HL-60/S4 (cell line): ENCODE measurements around the gene FANCD2.
"Not testable (repeated sequence)": the region's sequence is repeated elsewhere in the genome, so short reads cannot be mapped to it uniquely, and the experiment has no call there.

Source experiments
- in situ Hi-C: fragments of 300-500 bp; cut with MboI; formaldehyde crosslinking; loops from 2 replicates; pipeline ENCODE4 v1.14.3; 2022; ENCODE audit warnings: low sequenced_read_pairs

FANCD2 gene

DNA sequence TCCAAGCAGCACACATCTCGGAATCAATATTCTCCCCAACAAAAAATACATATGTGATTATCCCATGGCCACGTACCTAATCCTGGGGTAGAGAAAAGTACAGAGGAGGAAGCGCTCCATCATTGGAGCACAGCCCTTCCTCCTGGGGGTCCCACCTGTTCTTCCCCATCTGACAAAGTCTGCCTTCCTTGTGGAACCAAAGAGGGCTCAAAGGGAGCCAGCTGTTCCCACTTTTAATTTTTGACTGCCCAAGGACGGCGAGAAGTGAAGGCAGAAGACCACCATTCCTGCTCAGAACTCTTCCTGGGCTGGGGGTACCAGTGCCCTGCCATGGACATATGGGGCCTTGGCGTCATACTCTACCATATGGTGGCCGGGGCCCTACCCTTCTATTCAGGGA lies 14.1 kb upstream of the FANCD2 start:
- in situ Hi-C loops: no loop called here

DNA sequence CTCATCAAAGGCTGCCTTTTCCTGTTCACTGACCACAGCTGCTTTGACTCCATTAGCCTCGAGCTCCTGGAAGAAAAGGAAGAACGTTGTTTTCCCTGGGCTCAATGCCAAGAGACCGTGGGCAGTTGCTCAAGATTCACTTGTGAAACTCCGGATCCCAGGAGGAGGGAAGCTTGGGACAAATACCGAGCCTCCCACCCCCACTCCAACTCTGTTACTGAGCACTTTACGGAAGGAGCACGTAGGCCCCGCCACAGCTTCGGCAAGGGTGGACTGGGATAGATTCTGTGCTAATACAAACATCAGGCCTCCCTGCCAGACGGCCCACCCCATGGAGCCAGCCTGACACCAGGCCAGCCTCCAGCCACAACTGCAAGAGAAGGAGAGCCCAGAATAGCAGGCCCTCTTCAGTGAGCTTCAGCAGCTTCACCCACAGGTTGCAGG lies 10.8 kb upstream of the FANCD2 start:
- in situ Hi-C loops: no loop called here

DNA sequence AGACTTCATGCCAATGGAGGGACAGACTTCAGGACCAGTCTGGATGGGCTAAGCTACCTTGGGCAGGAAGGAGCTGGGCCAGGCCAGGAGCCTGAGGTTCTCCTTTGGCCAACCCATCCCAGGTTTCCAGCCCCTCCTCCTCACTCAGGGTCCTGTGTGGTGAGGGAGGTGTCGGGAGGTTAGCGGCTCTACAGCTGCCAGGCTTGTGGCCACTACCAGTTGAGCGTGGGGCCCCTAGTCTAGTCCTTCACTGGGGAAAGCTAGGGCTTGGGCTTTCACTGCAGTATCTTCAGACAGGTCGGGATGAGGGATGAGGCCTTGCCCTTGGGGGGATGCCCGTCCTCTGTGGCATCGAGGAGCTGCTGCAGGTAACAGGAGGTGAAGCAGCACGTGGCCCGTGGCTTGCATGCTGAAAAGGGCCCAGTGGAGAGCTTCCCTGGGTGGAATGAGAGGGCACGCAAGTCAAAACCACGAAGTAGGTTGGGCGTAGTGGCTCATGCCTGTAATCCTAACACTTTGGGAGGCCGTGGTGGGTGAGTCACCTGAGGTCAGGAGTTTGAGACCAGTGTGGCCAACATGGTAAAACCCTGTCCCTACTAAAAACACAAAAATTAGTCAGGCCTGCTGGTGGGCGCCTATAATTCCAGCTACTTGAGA lies 8.5 kb upstream of the FANCD2 start:
- in situ Hi-C loops: no loop called here

DNA sequence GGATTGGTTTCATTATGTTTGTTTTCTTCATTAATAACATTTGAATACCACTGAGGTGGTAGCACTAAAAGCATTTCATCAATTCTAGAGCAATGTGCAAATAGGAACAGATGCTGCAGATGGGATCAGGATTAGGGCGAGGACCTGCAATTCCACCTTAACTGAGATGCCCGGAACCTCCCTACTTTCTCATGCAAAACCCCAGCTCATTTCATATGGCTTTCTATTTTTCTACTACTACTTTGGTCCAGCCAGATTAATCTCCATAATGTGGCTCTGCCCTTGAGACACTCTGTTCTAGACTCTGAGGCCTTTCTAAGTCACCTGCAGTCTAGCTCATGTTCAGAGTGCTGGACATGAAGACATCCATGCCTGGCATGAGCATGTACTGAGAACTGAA lies 7.4 kb upstream of the FANCD2 start:
- in situ Hi-C loops: not testable (repeated sequence)

DNA sequence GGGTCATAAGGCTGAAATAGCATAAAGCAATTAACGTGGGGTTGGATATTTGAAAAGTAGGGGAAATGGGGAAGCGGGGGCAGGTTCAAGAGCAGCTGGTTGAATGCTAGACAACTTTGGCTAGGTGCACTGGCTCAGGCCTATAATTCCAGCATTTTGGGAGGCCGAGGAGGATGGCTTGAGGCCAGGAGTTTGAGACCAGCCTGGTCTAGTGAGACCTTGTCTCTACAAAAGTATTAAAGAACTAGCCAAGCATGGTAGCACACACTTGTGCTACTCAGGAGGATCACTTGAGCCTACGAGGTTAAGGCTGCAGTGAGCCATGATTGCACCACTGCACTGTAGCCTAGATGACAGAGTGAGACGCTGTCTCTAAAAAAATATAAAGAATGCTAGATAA lies 6.9 kb upstream of the FANCD2 start:
- in situ Hi-C loops: no loop called here

DNA sequence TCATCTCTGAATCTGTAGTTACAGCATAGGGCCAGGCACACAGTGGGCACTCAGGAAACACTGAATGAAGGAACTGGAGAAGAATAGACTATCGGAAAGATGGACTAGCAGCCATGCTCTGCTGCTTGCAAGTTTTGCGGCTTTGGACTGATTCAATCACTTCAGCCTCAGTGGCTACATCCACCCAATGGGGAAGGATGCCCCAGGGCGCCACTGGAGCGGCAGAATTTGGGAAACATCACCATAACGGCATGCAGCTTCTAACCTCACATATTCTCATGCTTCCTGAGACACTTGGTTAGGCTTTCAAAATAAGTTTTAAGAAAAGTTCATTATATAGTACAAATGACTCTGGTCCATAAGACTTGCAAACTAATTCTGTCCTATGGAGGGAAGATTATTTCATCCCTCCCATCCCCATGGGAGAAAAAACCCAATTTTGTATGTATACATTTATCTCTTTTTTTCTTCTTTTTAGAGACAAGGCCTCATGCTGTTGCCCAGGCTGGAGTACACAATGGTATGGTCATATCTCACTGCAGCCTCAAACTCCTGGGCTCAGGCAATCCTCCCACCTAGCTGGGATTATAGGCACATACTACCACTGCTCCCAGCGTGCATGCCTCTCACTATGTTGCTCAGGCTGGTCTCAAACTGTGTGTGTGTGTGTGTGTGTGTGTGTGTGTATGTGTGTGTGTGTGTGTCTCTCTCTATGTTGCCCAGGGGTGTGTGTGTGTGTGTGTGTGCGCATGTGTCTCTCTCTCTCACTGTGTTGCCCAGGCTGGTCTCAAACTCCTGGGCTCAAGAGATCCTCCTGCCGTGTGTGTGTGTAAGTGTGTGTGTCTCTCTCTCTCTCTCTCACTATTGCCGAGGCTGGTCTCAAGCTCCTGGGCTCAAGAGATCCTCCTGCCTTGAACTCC lies 4.1 kb upstream of the FANCD2 start:
- in situ Hi-C loops: no loop called here

DNA sequence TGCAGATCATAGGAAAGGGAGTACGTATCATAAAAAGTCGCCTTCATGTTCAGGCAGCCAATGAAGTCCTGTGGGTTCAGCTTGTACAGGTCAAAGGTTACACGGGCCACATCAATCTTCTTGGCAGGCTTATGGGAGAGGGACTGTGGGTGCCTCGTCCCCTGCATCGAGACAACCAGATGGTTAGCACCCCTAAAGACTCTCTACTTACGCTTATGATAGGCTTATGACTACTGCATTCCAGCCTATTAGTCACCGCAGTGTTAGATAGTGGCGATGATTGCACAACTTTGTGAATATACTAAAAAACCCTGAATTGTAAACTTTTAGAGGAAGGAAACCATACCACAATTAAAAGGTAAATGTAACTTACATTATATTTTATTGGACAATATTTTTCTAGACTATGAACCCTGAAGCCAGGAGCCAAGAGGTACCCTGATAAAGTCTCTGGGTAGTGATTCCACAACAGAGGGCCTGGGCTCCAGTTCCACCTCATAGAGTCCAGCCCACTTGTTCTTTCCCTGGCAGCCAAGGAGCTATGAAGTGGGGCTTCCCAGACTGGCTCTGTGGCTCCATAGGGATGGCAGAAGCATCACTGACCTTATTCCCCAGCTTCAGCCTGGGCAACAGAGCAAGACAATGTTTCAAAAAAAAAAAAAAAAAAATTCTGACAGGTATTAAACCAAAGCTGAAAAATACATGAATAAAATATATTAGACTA lies 2.5 kb upstream of the FANCD2 start:
- in situ Hi-C loops: no loop called here

DNA sequence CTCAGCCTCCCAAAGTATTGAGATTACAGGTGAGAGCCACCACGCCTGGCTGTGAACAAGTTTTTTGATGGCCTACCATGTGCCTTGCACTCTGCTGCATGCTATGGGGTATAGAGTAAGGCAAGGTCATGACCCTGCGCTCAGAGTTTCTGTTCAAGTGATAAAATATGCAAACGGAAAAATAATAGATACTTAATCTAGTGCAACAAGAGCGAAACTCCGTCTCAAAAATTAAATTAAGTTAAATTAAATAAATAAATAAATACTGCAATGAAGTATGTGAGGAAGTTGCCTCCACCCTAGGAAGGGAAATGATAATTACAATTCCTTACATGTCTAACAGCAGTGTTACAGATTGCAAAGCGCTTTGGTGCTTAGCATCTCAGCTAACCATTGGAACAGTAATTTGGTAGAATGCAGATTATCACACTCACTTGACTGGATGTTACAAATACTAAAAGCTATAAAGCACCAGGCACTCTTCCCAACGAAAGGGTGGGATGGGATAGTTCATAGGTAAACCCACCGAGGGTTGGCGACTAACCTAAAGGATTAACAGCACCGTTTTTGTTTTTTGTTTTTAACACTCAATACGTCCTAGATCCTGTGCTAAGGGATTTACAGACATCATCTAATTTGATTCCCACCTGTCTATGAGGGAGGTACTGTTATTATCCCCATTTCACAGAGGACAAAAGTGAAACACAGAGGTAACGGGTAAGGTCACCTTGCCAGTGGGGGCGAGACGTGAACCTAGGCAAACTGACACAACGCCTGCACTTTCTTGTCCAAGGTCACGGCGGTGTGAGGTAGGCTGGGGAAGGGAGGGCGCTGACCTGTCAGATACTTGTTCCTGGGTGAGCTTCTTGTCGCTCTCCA lies 793 bp upstream of the FANCD2 start:
- in situ Hi-C loops: no loop called here

DNA sequence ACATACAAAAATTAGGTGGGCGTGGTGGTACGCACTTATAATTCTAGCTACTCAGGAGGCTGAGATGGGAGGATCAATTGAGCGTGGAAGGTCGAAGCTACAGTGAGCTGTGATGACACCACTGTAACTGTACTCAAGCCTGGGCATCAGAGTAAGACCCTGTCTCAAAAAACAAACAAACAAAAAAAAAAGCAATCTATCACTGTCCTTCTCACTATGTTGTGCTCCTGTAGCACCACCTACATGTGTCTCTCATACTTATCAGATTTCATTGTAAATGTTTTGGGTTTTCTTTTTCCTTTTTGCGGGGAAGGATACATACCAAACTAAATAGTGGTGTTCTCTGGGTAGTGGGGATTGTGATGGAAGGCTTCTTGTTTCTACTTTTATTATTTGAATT lies 14.8 kb downstream of the FANCD2 start:
- in situ Hi-C loops: loop anchor here (10.0 kb wide), 1 partner anchor 1834 kb away; no protein-coding TSS in a partner anchor

DNA sequence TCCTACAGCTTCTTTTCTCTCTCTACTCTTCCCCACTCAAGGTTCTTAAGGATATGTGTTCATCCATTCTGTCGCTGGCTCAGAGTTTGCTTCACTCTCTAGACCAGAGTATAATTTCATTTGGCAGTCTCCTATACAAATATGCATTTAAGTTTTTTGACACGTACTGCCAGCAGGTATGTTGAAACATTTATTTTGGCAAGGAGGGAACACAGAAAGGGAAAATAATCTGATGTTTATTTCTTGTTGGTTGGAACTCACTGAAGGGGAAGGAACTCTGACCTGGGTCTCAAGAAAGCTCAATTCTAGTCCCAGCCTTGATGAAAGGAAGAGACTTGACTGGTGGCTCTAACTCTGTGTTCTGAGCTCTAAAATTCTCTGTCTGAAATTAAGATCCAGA lies 21.6 kb downstream of the FANCD2 start:
- in situ Hi-C loops: loop anchor here (10.0 kb wide), 1 partner anchor 1827 kb away; no protein-coding TSS in a partner anchor

DNA sequence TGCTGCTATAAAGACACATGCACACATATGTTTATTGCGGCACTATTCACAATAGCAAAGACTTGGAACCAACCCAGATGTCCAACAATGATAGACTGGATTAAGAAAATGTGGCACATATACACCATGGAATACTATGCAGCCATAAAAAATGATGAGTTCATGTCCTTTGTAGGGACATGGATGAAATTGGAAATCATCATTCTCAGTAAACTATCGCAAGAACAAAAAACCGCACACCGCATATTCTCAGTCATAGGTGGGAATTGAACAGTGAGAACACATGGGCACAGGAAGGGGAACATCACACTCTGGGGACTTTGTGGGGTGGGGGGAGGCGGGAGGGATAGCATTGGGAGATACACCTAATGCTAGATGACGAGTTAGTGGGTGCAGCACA lies 26.8 kb downstream of the FANCD2 start:
- in situ Hi-C loops: not testable (repeated sequence)

DNA sequence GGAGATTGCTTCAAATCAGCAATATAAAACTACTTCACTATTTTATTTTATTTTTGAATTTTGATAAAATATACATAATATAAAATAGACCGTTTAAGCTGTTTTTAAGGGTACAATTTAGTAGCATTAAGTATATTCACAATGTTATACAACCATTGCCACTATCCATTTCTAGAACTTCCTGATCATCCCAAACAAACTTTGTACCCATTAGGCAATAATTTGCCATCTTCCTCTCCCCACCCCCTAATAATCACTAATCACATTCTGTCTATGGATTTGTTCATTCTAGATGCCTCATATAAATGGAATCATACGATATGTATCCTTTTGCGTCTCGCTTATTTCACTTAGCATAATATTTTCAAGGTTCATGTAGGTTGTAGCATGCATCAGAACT lies 28.9 kb downstream of the FANCD2 start:
- in situ Hi-C loops: no loop called here

DNA sequence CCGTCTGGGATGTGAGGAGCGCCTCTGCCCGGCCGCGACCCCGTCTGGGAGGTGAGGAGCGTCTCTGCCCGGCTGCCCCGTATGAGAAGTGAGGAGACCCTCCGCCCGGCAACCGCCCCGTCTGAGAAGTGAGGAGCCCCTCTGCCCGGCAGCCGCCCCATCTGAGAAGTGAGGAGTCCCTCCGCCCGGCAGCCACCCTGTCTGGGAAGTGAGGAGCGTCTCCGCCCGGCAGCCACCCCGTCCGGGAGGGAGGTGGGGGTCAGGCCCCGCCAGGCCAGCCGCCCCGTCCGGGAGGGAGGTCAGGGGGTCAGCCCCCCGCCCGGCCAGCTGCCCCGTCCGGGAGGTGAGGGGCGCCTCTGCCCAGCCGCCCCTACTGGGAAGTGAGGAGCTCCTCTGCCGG lies 43.8 kb downstream of the FANCD2 start:
- in situ Hi-C loops: not testable (repeated sequence)

DNA sequence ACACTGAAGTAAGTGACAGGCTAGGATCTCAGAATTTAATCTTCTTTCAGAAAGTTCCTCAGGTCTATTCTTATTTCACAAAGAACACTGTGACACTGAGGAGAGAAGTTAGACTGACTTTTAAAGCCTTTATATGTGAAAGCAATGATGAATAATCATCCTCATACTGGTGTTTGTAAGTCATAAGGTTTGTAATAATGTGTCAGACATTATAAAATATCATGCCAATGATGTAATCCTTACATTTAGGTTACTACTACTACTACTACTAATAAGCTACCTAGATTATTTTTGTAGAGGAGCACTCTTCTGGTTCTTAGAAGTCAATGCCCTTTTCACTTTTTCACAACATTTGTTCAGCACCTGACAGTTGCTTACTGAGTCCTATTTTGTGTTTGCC lies 48.4 kb downstream of the FANCD2 start:
- in situ Hi-C loops: no loop called here

DNA sequence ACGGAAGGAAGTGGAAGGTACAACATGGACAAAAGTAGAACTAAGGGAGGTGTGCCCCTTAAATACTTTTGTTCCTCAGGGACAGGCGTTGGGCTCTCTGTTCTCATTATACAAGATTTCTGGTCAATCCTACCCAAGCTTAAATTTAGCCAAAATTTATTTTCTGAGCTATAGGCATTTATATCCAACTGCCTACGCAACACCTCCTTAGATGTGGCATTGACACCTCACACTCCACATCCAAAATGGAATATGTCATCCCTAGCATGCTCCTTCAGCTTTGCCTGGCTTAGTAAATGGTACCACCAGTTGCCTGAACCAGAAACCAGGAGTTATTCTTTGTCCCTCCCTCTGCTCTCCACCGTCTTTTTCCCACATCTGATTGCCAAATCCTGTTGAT lies 55.6 kb downstream of the FANCD2 start:
- in situ Hi-C loops: no loop called here

DNA sequence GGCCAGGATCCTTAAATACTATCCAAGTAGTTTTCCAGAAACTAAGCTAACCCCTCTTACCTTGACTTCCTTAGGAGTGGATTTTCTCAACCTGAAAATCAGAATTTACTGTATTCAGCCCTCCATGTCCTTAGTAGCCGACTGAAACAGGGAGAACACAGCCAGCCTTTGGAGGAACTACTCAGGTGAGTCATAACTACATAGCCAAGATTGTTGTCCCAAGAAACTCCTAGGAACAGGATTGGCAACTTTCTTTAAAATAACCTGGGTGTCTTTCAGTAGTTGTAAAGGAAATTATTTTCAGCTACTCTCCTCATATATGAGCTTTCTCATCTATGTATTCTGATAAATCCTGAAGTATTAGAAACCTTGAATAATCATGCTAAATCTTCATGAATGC lies 59.5 kb downstream of the FANCD2 start:
- in situ Hi-C loops: no loop called here

DNA sequence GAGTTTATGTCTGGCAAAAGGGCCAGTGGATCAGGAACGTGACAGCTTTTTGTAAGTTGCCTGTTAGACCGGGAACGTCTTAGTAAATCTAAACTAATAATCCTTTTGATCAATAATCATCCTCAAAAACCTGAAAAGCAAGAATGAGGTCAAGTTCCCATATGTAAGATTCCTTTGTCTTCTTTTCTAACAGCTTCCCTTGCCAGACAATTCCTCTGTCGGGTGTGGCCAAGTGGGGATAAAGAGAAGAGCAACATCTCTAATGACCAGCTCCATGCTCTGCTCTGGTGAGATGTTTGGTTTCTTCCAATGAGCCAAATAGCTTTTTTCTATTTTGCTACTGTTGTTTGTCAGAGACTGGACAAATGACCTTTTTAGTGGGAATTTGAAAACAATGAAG lies 62.0 kb downstream of the FANCD2 start:
- in situ Hi-C loops: no loop called here

DNA sequence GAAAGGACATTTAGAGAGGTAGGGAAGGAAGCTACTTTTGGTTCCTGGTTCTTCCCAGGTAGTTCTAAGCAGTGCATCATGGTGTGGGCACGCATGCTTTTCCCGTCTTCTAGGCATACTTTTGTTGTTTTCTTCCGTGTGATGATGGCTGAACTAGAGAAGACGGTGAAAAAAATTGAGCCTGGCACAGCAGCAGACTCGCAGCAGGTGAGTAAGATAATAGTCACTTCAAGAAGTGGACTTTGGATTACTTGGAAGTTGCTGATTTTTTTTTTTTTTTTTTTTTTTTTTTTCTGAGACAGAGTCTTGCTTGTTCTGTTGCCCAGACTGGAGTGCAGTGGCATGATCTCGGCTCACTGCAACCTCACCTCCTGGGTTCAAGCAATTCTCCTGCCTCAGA lies 63.9 kb downstream of the FANCD2 start:
- in situ Hi-C loops: no loop called here

DNA sequence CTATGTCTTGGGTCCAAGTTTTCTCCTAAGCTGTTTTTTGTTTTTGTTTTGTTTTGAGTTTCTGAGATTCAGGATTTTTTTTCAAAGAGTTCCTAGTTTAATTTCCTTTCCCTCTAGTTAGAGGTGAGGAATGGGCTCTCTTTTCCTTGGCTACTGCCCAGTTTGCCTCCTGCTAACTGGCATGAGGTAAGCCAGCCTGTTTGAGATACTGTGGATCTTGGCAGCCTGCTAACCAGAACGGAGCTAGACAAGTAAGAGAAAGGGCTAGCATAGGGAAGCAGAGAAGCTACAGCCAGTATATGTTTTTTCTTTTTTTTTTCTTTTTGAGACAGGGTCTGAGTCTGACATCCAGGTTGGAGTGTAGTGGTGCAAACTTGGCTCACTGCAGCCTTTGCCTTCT lies 64.5 kb downstream of the FANCD2 start:
- in situ Hi-C loops: not testable (repeated sequence)

DNA sequence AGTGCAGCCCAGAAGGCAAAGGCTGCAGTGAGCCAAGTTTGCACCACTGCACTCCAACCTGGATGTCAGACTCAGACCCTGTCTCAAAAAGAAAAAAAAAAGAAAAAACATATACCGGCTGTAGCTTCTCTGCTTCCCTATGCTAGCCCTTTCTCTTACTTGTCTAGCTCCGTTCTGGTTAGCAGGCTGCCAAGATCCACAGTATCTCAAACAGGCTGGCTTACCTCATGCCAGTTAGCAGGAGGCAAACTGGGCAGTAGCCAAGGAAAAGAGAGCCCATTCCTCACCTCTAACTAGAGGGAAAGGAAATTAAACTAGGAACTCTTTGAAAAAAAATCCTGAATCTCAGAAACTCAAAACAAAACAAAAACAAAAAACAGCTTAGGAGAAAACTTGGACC lies 65.2 kb downstream of the FANCD2 start:
- in situ Hi-C loops: not testable (repeated sequence)

DNA sequence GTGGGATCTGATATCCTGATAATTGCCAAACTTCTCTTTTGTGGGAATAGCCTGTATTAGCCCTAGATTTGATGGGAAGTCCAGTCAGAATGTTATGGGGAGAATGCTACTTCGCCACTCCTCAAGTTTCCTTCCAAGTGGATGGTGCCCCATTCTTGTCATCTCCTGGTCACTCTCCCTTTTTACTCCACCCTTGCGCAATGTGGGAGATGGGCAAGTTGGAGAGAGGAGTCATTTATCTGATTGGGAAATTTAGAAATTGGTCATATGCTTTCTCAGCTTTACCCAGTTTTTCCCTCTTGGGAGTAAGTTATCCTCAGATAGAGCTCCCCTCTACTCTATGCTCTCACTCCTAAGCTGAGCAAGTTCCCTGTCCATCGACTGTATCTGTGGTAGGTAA lies 67.4 kb downstream of the FANCD2 start:
- in situ Hi-C loops: no loop called here
